BLaER1 (cell line): ENCODE measurements around the gene TBC1D1.
A peak's percentile ranks its signal among the peaks of the same experiment; 100 is the strongest.

Experiments used
- H3K27ac ChIP-seq: shearing (Covaris generic); formaldehyde crosslinking; 2 replicates; pipeline ENCODE4 v1.8.1; 2022
- H3K27me3 ChIP-seq: shearing (Covaris generic); formaldehyde crosslinking; 2 replicates; pipeline ENCODE4 v1.8.1; 2022
- H3K36me3 ChIP-seq: shearing (Covaris generic); formaldehyde crosslinking; 2 replicates; pipeline ENCODE4 v1.8.1; 2022
- H3K4me1 ChIP-seq: shearing (Covaris generic); formaldehyde crosslinking; 2 replicates; pipeline ENCODE4 v1.8.1; 2022
- H3K4me2 ChIP-seq: shearing (Covaris generic); formaldehyde crosslinking; 2 replicates; pipeline ENCODE4 v1.8.1; 2022
- H3K4me3 ChIP-seq: shearing (Covaris generic); formaldehyde crosslinking; 2 replicates; pipeline ENCODE4 v1.8.1; 2022
- H3K9ac ChIP-seq: shearing (Covaris generic); formaldehyde crosslinking; 2 replicates; pipeline ENCODE4 v1.8.1; 2022
- H3K9me3 ChIP-seq: shearing (Covaris generic); formaldehyde crosslinking; 2 replicates; pipeline ENCODE4 v1.8.1; 2022
- H4K20me1 ChIP-seq: shearing (Covaris generic); formaldehyde crosslinking; 2 replicates; pipeline ENCODE4 v1.8.1; 2022
- Cebpa-rat ChIP-seq: shearing (Covaris generic); IDR thresholded peaks from 2 replicates; pipeline ENCODE4 v1.8.1; 2022

TBC1D1 gene

GRCh38 chr4:37985730-37986275 is 94.9 kb downstream of the TBC1D1 start:
- Histone ChIP-seq H3K9ac (no peak overlapping the region), H3K9me3 (no peaks in the 10 kb centered on the region), H3K4me2 (no peak overlapping the region), H3K4me3 (no peak overlapping the region), H4K20me1 (peaks cover 23% of the 10 kb centered on the region), H3K36me3 (0 out of 2 replicates have a peak, but pooled peaks cover 16% of the 10 kb centered on the region), H3K27ac (no peak overlapping the region), H3K27me3 (no peaks in the 10 kb centered on the region), H3K4me1 (peaks cover 41% of the 10 kb centered on the region)
- TF ChIP-seq Cebpa-rat = no peak

- Histone ChIP-seq H3K27me3 (no peaks in the 10 kb centered on the region), H3K27ac (no peak overlapping the region), H3K9me3 (no peaks in the 10 kb centered on the region), H3K4me1 (peaks cover 40% of the 10 kb centered on the region), H4K20me1 (no peaks in the 10 kb centered on the region), H3K9ac (no peak overlapping the region), H3K4me2 (peak overlapping the region; percentile 71; the same call in 1 of the 2 replicates), H3K4me3 (no peak overlapping the region), H3K36me3 (0 out of 2 replicates have a peak, but pooled peaks cover 10% of the 10 kb centered on the region)
- TF ChIP-seq Cebpa-rat = no peak
Measured at GRCh38 chr4:37988670-37989069, 97.8 kb downstream of the TBC1D1 start.

- Histone ChIP-seq H3K4me3 (no peak overlapping the region; the same call in 1 of the 2 replicates), H4K20me1 (no peaks in the 10 kb centered on the region), H3K4me1 (peaks cover 47% of the 10 kb centered on the region), H3K27ac (peak overlapping the region; percentile 71), H3K4me2 (peak overlapping the region; percentile 71), H3K9me3 (no peaks in the 10 kb centered on the region), H3K27me3 (no peaks in the 10 kb centered on the region), H3K36me3 (0 out of 2 replicates have a peak, but pooled peaks cover 9% of the 10 kb centered on the region), H3K9ac (peak overlapping the region; percentile 38)
- TF ChIP-seq Cebpa-rat = no peak
Measured at GRCh38 chr4:37989398-37990260, 98.7 kb downstream of the TBC1D1 start.

- H4K20me1 ChIP-seq = peaks cover 2% of the 10 kb centered on the region; the same call in 1 of the 2 replicates
- peaks cover 49% of the 10 kb centered on the region for H3K4me1 ChIP-seq
- no peak for TF ChIP-seq Cebpa-rat
- H3K4me2 ChIP-seq = peak overlapping the region; percentile 71
- H3K27me3 ChIP-seq = no peaks in the 10 kb centered on the region
- H3K9ac ChIP-seq = no peak overlapping the region
- H3K4me3 ChIP-seq = no peak overlapping the region
- no peaks in the 10 kb centered on the region for H3K9me3 ChIP-seq
- 0 out of 2 replicates have a peak, but pooled peaks cover 9% of the 10 kb centered on the region for H3K36me3 ChIP-seq
- peak overlapping the region; percentile 71 for H3K27ac ChIP-seq
Measured at GRCh38 chr4:37990731-37991245, 99.9 kb downstream of the TBC1D1 start.

- H3K27ac ChIP-seq = peak overlapping the region; percentile 52; the same call in 1 of the 2 replicates
- 0 out of 2 replicates have a peak, but pooled peaks cover 9% of the 10 kb centered on the region for H3K36me3 ChIP-seq
- no peaks in the 10 kb centered on the region for H3K27me3 ChIP-seq
- H3K9me3 ChIP-seq = no peaks in the 10 kb centered on the region
- no peak for TF ChIP-seq Cebpa-rat
- no peak overlapping the region for H3K4me3 ChIP-seq
- H3K9ac ChIP-seq = no peak overlapping the region
- peak overlapping the region; percentile 71; the same call in 1 of the 2 replicates for H3K4me2 ChIP-seq
- peaks cover 11% of the 10 kb centered on the region; the same call in 1 of the 2 replicates for H4K20me1 ChIP-seq
- peaks cover 49% of the 10 kb centered on the region for H3K4me1 ChIP-seq
Measured at GRCh38 chr4:37991623-37992410, 100.9 kb downstream of the TBC1D1 start.

- Histone ChIP-seq H3K9ac (no peak overlapping the region), H3K36me3 (peaks cover 10% of the 10 kb centered on the region; the same call in 1 of the 2 replicates), H3K4me2 (peak overlapping the region; percentile 7; the same call in 1 of the 2 replicates), H3K9me3 (no peaks in the 10 kb centered on the region), H3K27me3 (no peaks in the 10 kb centered on the region), H3K4me3 (no peak overlapping the region), H4K20me1 (peaks cover 24% of the 10 kb centered on the region), H3K4me1 (peaks cover 44% of the 10 kb centered on the region), H3K27ac (no peak overlapping the region)
- TF ChIP-seq Cebpa-rat = no peak
Measured at GRCh38 chr4:37993806-37994205, 102.9 kb downstream of the TBC1D1 start.

- Histone ChIP-seq H3K4me3 (no peak overlapping the region), H3K9ac (no peak overlapping the region), H3K4me2 (peak overlapping the region; percentile 7; the same call in 1 of the 2 replicates)
Measured at GRCh38 chr4:37994569-37994968, 103.7 kb downstream of the TBC1D1 start.

GRCh38 chr4:37995299-37995821 is 104.5 kb downstream of the TBC1D1 start:
- Histone ChIP-seq H3K4me2 (no peak overlapping the region), H3K27ac (0 out of 2 replicates have a peak overlapping the region, but pooled peaks have one; percentile 8), H3K27me3 (no peaks in the 10 kb centered on the region), H4K20me1 (peaks cover 39% of the 10 kb centered on the region), H3K9ac (no peak overlapping the region), H3K9me3 (no peaks in the 10 kb centered on the region), H3K4me3 (no peak overlapping the region), H3K4me1 (peaks cover 28% of the 10 kb centered on the region), H3K36me3 (peaks cover 10% of the 10 kb centered on the region; the same call in 1 of the 2 replicates)
- TF ChIP-seq Cebpa-rat = no peak

More at GRCh38 chr4:37994569-37994968, 103.7 kb downstream of the TBC1D1 start:
- no peaks in the 10 kb centered on the region for H3K9me3 ChIP-seq
- no peaks in the 10 kb centered on the region for H3K27me3 ChIP-seq
- peaks cover 36% of the 10 kb centered on the region for H3K4me1 ChIP-seq
- TF ChIP-seq Cebpa-rat = no peak
- H3K27ac ChIP-seq = no peak overlapping the region; the same call in 1 of the 2 replicates
- H4K20me1 ChIP-seq = peaks cover 32% of the 10 kb centered on the region
- H3K36me3 ChIP-seq = peaks cover 10% of the 10 kb centered on the region; the same call in 1 of the 2 replicates
